K562 (cell line): ENCODE results near the gene AUNIP. TPM values are rescaled to one million over a fixed set of nuclear protein-coding genes. Genes with fewer than 3 reads are reported as not detected.

Source experiments
- ARID3A ChIP-seq: IDR thresholded peaks from 2 replicates; pipeline ENCODE4 v1.6.1; 2012; ENCODE audit warnings: low read depth, low read length, improper control_type of control experiment, borderline replicate concordance
- ATF3 ChIP-seq, 2 experiments: fragments of 450-650 bp in 1 of 2; sonication (generic) in 1 of 2; formaldehyde crosslinking in 1 of 2; IDR thresholded peaks in 1 of 2; conservative IDR thresholded peaks in 1 of 2; 2 replicates each; pipeline versions ENCODE4 v1.6.1 to v1.8.1; 2016 to 2023; ENCODE audit warnings: mild to moderate bottlenecking in 2 of 2, moderate library complexity in 2 of 2, inconsistent platforms in 1 of 2, missing genetic modification reagents in 1 of 2
- ELF2 ChIP-seq: fragments of 250-450 bp; sonication (Bioruptor Pico); IDR thresholded peaks from 2 replicates; pipeline ENCODE4 v1.5.0; 2021; ENCODE audit warnings: mild to moderate bottlenecking
- GATA2 ChIP-seq: sonication (generic); formaldehyde crosslinking; IDR thresholded peaks from 2 replicates; pipeline ENCODE4 v1.4.0; 2020; ENCODE audit warnings: mild to moderate bottlenecking, missing genetic modification reagents
- LEF1 ChIP-seq: fragments of 450-650 bp; IDR thresholded peaks from 2 replicates; pipeline ENCODE4 v1.6.1; 2016; ENCODE audit warnings: mild to moderate bottlenecking
- NKRF ChIP-seq: fragments of 450-650 bp; IDR thresholded peaks from 2 replicates; pipeline ENCODE4 v1.6.1; 2016; ENCODE audit warnings: borderline replicate concordance
- PBX2 ChIP-seq, 2 experiments: IDR thresholded peaks in 1 of 2; conservative IDR thresholded peaks in 1 of 2; 2 replicates each; pipeline ENCODE4 v1.6.1; 2016; ENCODE audit warnings: low read depth in 2 of 2, mild to moderate bottlenecking in 1 of 2, missing compliant biosample characterization in 1 of 2, missing genetic modification characterization in 1 of 2, moderate library complexity in 1 of 2
- PHF21A ChIP-seq: fragments of 450-650 bp; IDR thresholded peaks from 2 replicates; pipeline ENCODE4 v1.6.1; 2017; ENCODE audit warnings: low read depth, borderline replicate concordance
- TBL1XR1 ChIP-seq, 2 experiments: IDR thresholded peaks; 2 replicates each; pipeline ENCODE4 v1.6.1; 2012; ENCODE audit warnings: improper control_type of control experiment in 2 of 2, low read length in 2 of 2, mild to moderate bottlenecking in 1 of 2
- XRCC5 ChIP-seq: fragments of 200-400 bp; formaldehyde crosslinking; IDR thresholded peaks from 2 replicates; pipeline ENCODE4 v1.6.1; 2017; ENCODE audit warnings: low read depth, mild to moderate bottlenecking, low read length
- ZNF274 ChIP-seq: IDR thresholded peaks from 2 replicates; pipeline ENCODE4 v1.6.1; 2011; ENCODE audit warnings: low read depth, mild to moderate bottlenecking, low read length, moderate library complexity, borderline replicate concordance
- ZNF280A ChIP-seq: fragments of 450-650 bp; IDR thresholded peaks from 2 replicates; pipeline ENCODE4 v1.6.1; 2018; ENCODE audit warnings: mild to moderate bottlenecking, low read depth; ENCODE audit not compliant: partially characterized antibody
- ZNF384 ChIP-seq: IDR thresholded peaks from 2 replicates; pipeline ENCODE4 v1.6.1; 2012; ENCODE audit warnings: low read depth, low read length, improper control_type of control experiment
- ZNF431 ChIP-seq: sonication (generic); formaldehyde crosslinking; IDR thresholded peaks from 2 replicates; pipeline ENCODE4 v1.8.0; 2022; ENCODE audit warnings: mild to moderate bottlenecking, missing genetic modification reagents
- ZSCAN29 ChIP-seq: fragments of 450-650 bp; IDR thresholded peaks from 2 replicates; pipeline ENCODE4 v1.6.1; 2017
- polyA plus RNA-seq, 8 experiments: library from polyadenylated mRNA; depleted of rRNA in 4 of 8; stranded (reverse) in 5 of 8; unstranded in 3 of 8; fragments of >200 nt; fragmentation: Nextera tagmentation in 2 of 8; fragmentation: Illumina TruSeq in 1 of 8; extraction: Ambion mirVana in 2 of 8; extraction: Trizol in 1 of 8; gene quantifications; 2 replicates each; pipeline versions ENCODE4 v1.2.1 to v1.2.3, GENCODE V29; 2011 to 2014; ENCODE audit warnings: inconsistent platforms in 1 of 8, missing spikeins in 1 of 8
- total RNA-seq, 7 experiments: library from RNA; depleted of rRNA in 6 of 7; stranded (reverse); fragments of >200 nt in 6 of 7; fragmentation: Illumina TruSeq in 2 of 7; extraction: Trizol in 2 of 7; gene quantifications; 2 replicates each; pipeline versions ENCODE4 v1.2.1 to v1.2.3, GENCODE V29; 2011 to 2021; ENCODE audit warnings: low replicate concordance in 1 of 7

The AUNIP gene
- total and polyA plus RNA-seq, 9 of the 15 experiments (the other 6 are each of a cell fraction or from before 2014, with no cell fraction given), result 12.1 to 53.8 (median 47.1) TPM

- TF ChIP-seq ZNF280A, result no peak
- peak; percentile 31 for TF ChIP-seq ARID3A
- TF ChIP-seq ZNF431, result no peak
- no peak for TF ChIP-seq PBX2 (CRISPR knock-in tag; IDR thresholded peaks at IDR 0.05; ENCODE audit: low read depth)
- peak; percentile 36; the same call in 1 of the 2 replicates for TF ChIP-seq PBX2 (tag; conservative IDR thresholded peaks at IDR 0.05; ENCODE audit: low read depth)
- peak; percentile 97 for TF ChIP-seq LEF1
- TF ChIP-seq ELF2, result peak; percentile 17; the same call in 1 of the 2 replicates
- peak; percentile 53; the same call in 1 of the 2 replicates for TF ChIP-seq NKRF
- 0 out of 4 replicates have a peak, but pooled peaks of 1 of the 2 experiments have one; percentile 5 for TF ChIP-seq TBL1XR1 (IDR thresholded peaks at IDR 0.05; ENCODE audit: low read length in 2 of 2)
- TF ChIP-seq GATA2 (CRISPR knock-in tag), result no peak
- no peak for TF ChIP-seq PHF21A
- peak; percentile 86 for TF ChIP-seq ZNF384
- TF ChIP-seq ZNF274, result no peak
- no peak for TF ChIP-seq ZSCAN29
- 0 out of 2 replicates have a peak, but pooled peaks have one; percentile 22 for TF ChIP-seq XRCC5
- peak; percentile 92 for TF ChIP-seq ATF3 (IDR thresholded peaks at IDR 0.05)
- no peak; the same call in 1 of the 2 replicates for TF ChIP-seq ATF3 (CRISPR knock-in tag; conservative IDR thresholded peaks at IDR 0.05)
Observed at GRCh38 chr1:25861316-25862286, 2.3 kb upstream of the AUNIP start (continued).
